ENCODE results near the gene SORCS3.

Gene SORCS3

GRCh38 chr10:105269689-105270088 is 628.6 kb downstream of the SORCS3 start:
- Histone ChIP-seq H3K9ac (ENCODE audit: insufficient read length) (no peak overlapping the region), H3K9me3 (ENCODE audit: low read depth, low read length) (no peaks in the 10 kb centered on the region), H3K36me3 (ENCODE audit: insufficient read depth, low read length) (no peaks in the 10 kb centered on the region), H3K27ac (no peak overlapping the region), H3K4me3 (no peak overlapping the region)
- DNase-seq (ENCODE audit: low read depth, low spot score), result no peak
- TF ChIP-seq POLR2AphosphoS5 (IDR thresholded peaks at IDR 0.05; ENCODE audit: borderline replicate concordance, low read depth, low read length) (no peak), FOXP2 (optimal IDR thresholded peaks at IDR 0.05; ENCODE audit: control extremely low read depth, extremely low read length, insufficient read depth) (no peak), EZH2 (IDR thresholded peaks at IDR 0.05) (no peak)

GRCh38 chr10:105274556-105275070 is 633.5 kb downstream of the SORCS3 start:
- Histone ChIP-seq H3K9ac (ENCODE audit: insufficient read length) (no peak overlapping the region), H3K27ac (no peak overlapping the region), H3K9me3 (ENCODE audit: low read depth, low read length) (no peaks in the 10 kb centered on the region), H3K4me3 (no peak overlapping the region), H3K36me3 (ENCODE audit: insufficient read depth, low read length) (no peaks in the 10 kb centered on the region)
- no peak for DNase-seq (ENCODE audit: low read depth, low spot score)
- TF ChIP-seq FOXP2 (optimal IDR thresholded peaks at IDR 0.05; ENCODE audit: control extremely low read depth, extremely low read length, insufficient read depth), result no peak
- no peak for TF ChIP-seq POLR2AphosphoS5 (IDR thresholded peaks at IDR 0.05; ENCODE audit: borderline replicate concordance, low read depth, low read length)
- TF ChIP-seq EZH2 (IDR thresholded peaks at IDR 0.05), result no peak

- no peaks in the 10 kb centered on the region for H3K36me3 ChIP-seq (ENCODE audit: insufficient read depth, low read length)
- H3K27ac ChIP-seq, result no peak overlapping the region
- no peak overlapping the region for H3K9ac ChIP-seq (ENCODE audit: insufficient read length)
- H3K4me3 ChIP-seq, result no peak overlapping the region
- DNase-seq (ENCODE audit: low read depth, low spot score), result no peak
- no peak for TF ChIP-seq FOXP2 (optimal IDR thresholded peaks at IDR 0.05; ENCODE audit: control extremely low read depth, extremely low read length, insufficient read depth)
- no peak for TF ChIP-seq POLR2AphosphoS5 (IDR thresholded peaks at IDR 0.05; ENCODE audit: borderline replicate concordance, low read depth, low read length)
- no peak for TF ChIP-seq EZH2 (IDR thresholded peaks at IDR 0.05)
- no peaks in the 10 kb centered on the region for H3K9me3 ChIP-seq (ENCODE audit: low read depth, low read length)
These were observed 637.3 kb downstream of the SORCS3 start for GRCh38 chr10:105278439-105278838.

- Histone ChIP-seq H3K9me3 (ENCODE audit: low read depth, low read length) (no peaks in the 10 kb centered on the region), H3K4me3 (no peak overlapping the region), H3K9ac (ENCODE audit: insufficient read length) (no peak overlapping the region), H3K36me3 (ENCODE audit: insufficient read depth, low read length) (no peaks in the 10 kb centered on the region), H3K27ac (no peak overlapping the region)
- DNase-seq (ENCODE audit: low read depth, low spot score), result no peak
- no peak for TF ChIP-seq EZH2 (IDR thresholded peaks at IDR 0.05)
- TF ChIP-seq FOXP2 (optimal IDR thresholded peaks at IDR 0.05; ENCODE audit: control extremely low read depth, extremely low read length, insufficient read depth), result no peak
- no peak for TF ChIP-seq POLR2AphosphoS5 (IDR thresholded peaks at IDR 0.05; ENCODE audit: borderline replicate concordance, low read depth, low read length)
These were observed 638.0 kb downstream of the SORCS3 start for GRCh38 chr10:105279101-105279500.

- DNase-seq (ENCODE audit: low read depth, low spot score), result no peak
- no peak overlapping the region for H3K9ac ChIP-seq (ENCODE audit: insufficient read length)
- H3K9me3 ChIP-seq (ENCODE audit: low read depth, low read length), result no peaks in the 10 kb centered on the region
- H3K36me3 ChIP-seq (ENCODE audit: insufficient read depth, low read length), result no peaks in the 10 kb centered on the region
- no peak overlapping the region for H3K27ac ChIP-seq
- TF ChIP-seq EZH2 (IDR thresholded peaks at IDR 0.05) (no peak), POLR2AphosphoS5 (IDR thresholded peaks at IDR 0.05; ENCODE audit: borderline replicate concordance, low read depth, low read length) (no peak), FOXP2 (optimal IDR thresholded peaks at IDR 0.05; ENCODE audit: control extremely low read depth, extremely low read length, insufficient read depth) (no peak)
- H3K4me3 ChIP-seq, result no peak overlapping the region
These were observed 639.8 kb downstream of the SORCS3 start for GRCh38 chr10:105280895-105281294.

GRCh38 chr10:105284476-105285215 is 643.6 kb downstream of the SORCS3 start:
- DNase-seq (ENCODE audit: low read depth, low spot score), result no peak
- no peak overlapping the region for H3K9ac ChIP-seq (ENCODE audit: insufficient read length)
- no peak overlapping the region for H3K4me3 ChIP-seq
- no peak overlapping the region for H3K27ac ChIP-seq
- no peaks in the 10 kb centered on the region for H3K36me3 ChIP-seq (ENCODE audit: insufficient read depth, low read length)
- TF ChIP-seq POLR2AphosphoS5 (IDR thresholded peaks at IDR 0.05; ENCODE audit: borderline replicate concordance, low read depth, low read length) (no peak), EZH2 (IDR thresholded peaks at IDR 0.05) (no peak), FOXP2 (optimal IDR thresholded peaks at IDR 0.05; ENCODE audit: control extremely low read depth, extremely low read length, insufficient read depth) (no peak)
- no peaks in the 10 kb centered on the region for H3K9me3 ChIP-seq (ENCODE audit: low read depth, low read length)

GRCh38 chr10:105288026-105288425 is 646.9 kb downstream of the SORCS3 start:
- Histone ChIP-seq H3K27ac (no peak overlapping the region), H3K36me3 (ENCODE audit: insufficient read depth, low read length) (no peaks in the 10 kb centered on the region), H3K9ac (ENCODE audit: insufficient read length) (no peak overlapping the region), H3K4me3 (no peak overlapping the region), H3K9me3 (ENCODE audit: low read depth, low read length) (no peaks in the 10 kb centered on the region)
- TF ChIP-seq POLR2AphosphoS5 (IDR thresholded peaks at IDR 0.05; ENCODE audit: borderline replicate concordance, low read depth, low read length) (no peak), FOXP2 (optimal IDR thresholded peaks at IDR 0.05; ENCODE audit: control extremely low read depth, extremely low read length, insufficient read depth) (no peak), EZH2 (IDR thresholded peaks at IDR 0.05) (no peak)
- no peak for DNase-seq (ENCODE audit: low read depth, low spot score)

GRCh38 chr10:105288613-105289012 is 647.5 kb downstream of the SORCS3 start:
- no peaks in the 10 kb centered on the region for H3K9me3 ChIP-seq (ENCODE audit: low read depth, low read length)
- H3K27ac ChIP-seq, result no peak overlapping the region
- no peak overlapping the region for H3K9ac ChIP-seq (ENCODE audit: insufficient read length)
- TF ChIP-seq POLR2AphosphoS5 (IDR thresholded peaks at IDR 0.05; ENCODE audit: borderline replicate concordance, low read depth, low read length) (no peak), FOXP2 (optimal IDR thresholded peaks at IDR 0.05; ENCODE audit: control extremely low read depth, extremely low read length, insufficient read depth) (no peak), EZH2 (IDR thresholded peaks at IDR 0.05) (no peak)
- DNase-seq (ENCODE audit: low read depth, low spot score), result no peak
- H3K4me3 ChIP-seq, result no peak overlapping the region
- H3K36me3 ChIP-seq (ENCODE audit: insufficient read depth, low read length), result no peaks in the 10 kb centered on the region
